Calu3 (cell line): ENCODE data around the gene LSS. TPM values are rescaled to one million over a fixed set of nuclear protein-coding genes. Genes with fewer than 3 reads are reported as not detected.
"Not testable (repeated sequence)": the region's sequence is repeated elsewhere in the genome, so short reads cannot be mapped to it uniquely, and the experiment has no call there.

Experiments used
- BruUV-seq: library from RNA; stranded (reverse); fragments of 400-500 nt; replicated peaks from 2 replicates; lab custom pipeline; 2021; lab: Mats Ljungman, UMichigan
- CTCF ChIA-PET: fragments of 300-600 bp; sonication (Branson Sonifier 250); formaldehyde crosslinking; loops from one replicate; lab custom pipeline; 2022; ENCODE audit warnings: antibody characterized with exemption; lab: Charles Lee
- DNase-seq: peaks from one replicate; pipeline ENCODE4 v3.0.0; 2022
- H3K27ac Mint-ChIP-seq: one replicate; pipeline ENCODE4 v1.8.0; 2022; ENCODE audit warnings: mixed read lengths; ENCODE audit not compliant: unreplicated experiment
- H3K27me3 Mint-ChIP-seq: one replicate; pipeline ENCODE4 v1.8.0; 2022; ENCODE audit warnings: mixed read lengths; ENCODE audit not compliant: unreplicated experiment
- H3K36me3 Mint-ChIP-seq: one replicate; pipeline ENCODE4 v1.8.0; 2022; ENCODE audit warnings: mild to moderate bottlenecking, moderate library complexity, mixed read lengths; ENCODE audit not compliant: insufficient read depth, unreplicated experiment
- H3K4me1 Mint-ChIP-seq: one replicate; pipeline ENCODE4 v1.8.0; 2022; ENCODE audit warnings: mild to moderate bottlenecking, low read depth, mixed read lengths; ENCODE audit not compliant: unreplicated experiment
- H3K4me3 Mint-ChIP-seq: one replicate; pipeline ENCODE4 v1.8.0; 2022; ENCODE audit warnings: mild to moderate bottlenecking, low read depth, moderate library complexity, mixed read lengths; ENCODE audit not compliant: unreplicated experiment
- H3K9me3 Mint-ChIP-seq: one replicate; pipeline ENCODE4 v1.8.0; 2022; ENCODE audit warnings: low read depth, mixed read lengths; ENCODE audit not compliant: unreplicated experiment
- intact Hi-C: fragments of 100-400 bp; cut with micrococcal nuclease; formaldehyde crosslinking; loops from one replicate; pipeline ENCODE4 v1.10.0; 2022; ENCODE audit not compliant: unreplicated experiment
- total RNA-seq: library from RNA; stranded (reverse); gene quantifications from 2 replicates; pipeline ENCODE4 v1.2.3, GENCODE V29; 2022
- TF ChIP-seq, protein P1 (sequence below): fragments of 200-600 bp; IDR thresholded peaks from one replicate; pipeline ENCODE4 v1.8.0; 2022; ENCODE audit warnings: antibody characterized with exemption; ENCODE audit not compliant: unreplicated experiment

Gene LSS
- total RNA-seq, 1 experiment from 2014 or later: 55.1 TPM

DNA sequence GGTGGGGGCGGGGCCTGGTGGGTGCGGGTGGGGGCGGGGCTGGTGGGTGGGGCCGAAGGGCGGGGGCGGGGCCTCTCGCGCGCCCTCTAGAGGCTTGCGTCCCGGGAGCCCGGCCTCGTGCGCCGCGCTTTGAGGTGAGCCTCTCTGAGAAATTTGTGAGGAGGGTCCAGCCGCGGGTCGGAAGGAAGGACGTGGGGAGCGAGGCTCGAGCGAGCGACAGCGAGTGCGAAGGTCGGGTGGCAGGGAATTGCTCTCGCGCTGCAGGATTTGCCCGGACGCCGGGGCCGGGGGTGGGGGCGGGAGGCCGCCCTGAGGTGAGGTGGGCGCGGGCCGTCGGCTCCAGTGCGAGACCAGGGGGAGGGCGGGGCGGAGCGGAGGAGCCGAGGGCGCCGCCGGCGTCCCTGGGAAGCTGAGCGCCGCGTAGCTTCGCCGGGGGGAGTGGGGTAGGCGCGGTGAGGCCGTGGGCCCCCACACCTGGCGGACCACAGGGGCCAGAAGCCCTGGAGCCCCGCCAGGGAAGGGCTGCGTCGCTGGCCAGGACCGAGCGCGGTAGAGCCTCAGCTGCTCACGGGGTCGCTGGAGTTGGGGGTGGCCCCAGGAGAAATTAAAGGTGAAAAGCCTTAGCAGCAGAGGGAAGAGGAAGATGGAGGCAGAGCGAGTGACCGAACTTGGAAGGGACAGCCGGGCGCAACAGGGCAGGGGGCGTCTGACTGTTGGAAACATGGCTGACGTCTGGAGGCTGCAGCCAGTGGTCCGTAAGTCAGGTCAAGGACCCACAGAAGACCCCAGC lies 754 bp upstream of the LSS start:
- no peak for DNase-seq
- BruUV-seq: no TSS peak
- CTCF ChIA-PET: no interaction called here
- intact Hi-C loops: loop anchor here (10.0 kb wide), 1 partner anchor 85 kb away; no protein-coding TSS in a partner anchor
- TF ChIP-seq, protein P1, sequence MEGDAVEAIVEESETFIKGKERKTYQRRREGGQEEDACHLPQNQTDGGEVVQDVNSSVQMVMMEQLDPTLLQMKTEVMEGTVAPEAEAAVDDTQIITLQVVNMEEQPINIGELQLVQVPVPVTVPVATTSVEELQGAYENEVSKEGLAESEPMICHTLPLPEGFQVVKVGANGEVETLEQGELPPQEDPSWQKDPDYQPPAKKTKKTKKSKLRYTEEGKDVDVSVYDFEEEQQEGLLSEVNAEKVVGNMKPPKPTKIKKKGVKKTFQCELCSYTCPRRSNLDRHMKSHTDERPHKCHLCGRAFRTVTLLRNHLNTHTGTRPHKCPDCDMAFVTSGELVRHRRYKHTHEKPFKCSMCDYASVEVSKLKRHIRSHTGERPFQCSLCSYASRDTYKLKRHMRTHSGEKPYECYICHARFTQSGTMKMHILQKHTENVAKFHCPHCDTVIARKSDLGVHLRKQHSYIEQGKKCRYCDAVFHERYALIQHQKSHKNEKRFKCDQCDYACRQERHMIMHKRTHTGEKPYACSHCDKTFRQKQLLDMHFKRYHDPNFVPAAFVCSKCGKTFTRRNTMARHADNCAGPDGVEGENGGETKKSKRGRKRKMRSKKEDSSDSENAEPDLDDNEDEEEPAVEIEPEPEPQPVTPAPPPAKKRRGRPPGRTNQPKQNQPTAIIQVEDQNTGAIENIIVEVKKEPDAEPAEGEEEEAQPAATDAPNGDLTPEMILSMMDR: peak; percentile 34
- peaks cover 26% of the 10 kb centered on the region for H3K4me1 Mint-ChIP-seq
- H3K4me3 Mint-ChIP-seq: peak overlapping the region; percentile 83
- no peaks in the 10 kb centered on the region for H3K9me3 Mint-ChIP-seq
- peaks cover 51% of the 10 kb centered on the region for H3K36me3 Mint-ChIP-seq
- H3K27ac Mint-ChIP-seq: peak overlapping the region; percentile 85
- no peaks in the 10 kb centered on the region for H3K27me3 Mint-ChIP-seq

DNA sequence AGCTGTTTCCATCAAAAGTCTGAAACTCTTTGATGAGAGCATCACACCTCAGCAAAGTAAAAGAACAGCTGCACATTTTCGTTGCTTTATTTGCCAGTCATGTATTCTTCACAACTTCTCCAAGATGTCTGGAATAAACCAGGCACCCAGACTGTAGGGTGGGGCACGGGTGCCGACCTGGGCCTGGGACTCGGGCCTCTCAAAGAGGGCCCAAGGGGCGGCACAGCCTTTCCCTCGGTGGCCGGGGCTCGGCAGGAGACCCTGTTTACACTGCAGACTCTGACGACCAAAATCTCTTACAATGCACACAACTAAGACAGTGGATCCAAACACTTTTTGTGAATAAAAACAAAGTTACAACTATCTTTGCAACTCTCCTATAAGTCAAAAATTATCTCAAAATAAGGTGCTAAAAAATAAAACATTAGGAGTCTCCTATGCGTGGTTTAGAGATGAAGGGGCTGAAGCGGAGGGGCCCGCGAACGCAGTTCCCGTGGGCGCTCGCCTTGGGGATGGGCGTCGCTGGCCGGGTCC lies 696 bp downstream of the LSS start:
- no peak for DNase-seq
- H3K9me3 Mint-ChIP-seq: no peaks in the 10 kb centered on the region
- intact Hi-C loops: loop anchor here (10.0 kb wide), 1 partner anchor 83 kb away; no protein-coding TSS in a partner anchor
- H3K27ac Mint-ChIP-seq: peak overlapping the region; percentile 85
- CTCF ChIA-PET: no interaction called here
- no TSS peak for BruUV-seq
- H3K4me3 Mint-ChIP-seq: peak overlapping the region; percentile 83
- H3K4me1 Mint-ChIP-seq: peaks cover 26% of the 10 kb centered on the region
- no peaks in the 10 kb centered on the region for H3K27me3 Mint-ChIP-seq
- TF ChIP-seq, protein P1: no peak
- peaks cover 44% of the 10 kb centered on the region for H3K36me3 Mint-ChIP-seq

DNA sequence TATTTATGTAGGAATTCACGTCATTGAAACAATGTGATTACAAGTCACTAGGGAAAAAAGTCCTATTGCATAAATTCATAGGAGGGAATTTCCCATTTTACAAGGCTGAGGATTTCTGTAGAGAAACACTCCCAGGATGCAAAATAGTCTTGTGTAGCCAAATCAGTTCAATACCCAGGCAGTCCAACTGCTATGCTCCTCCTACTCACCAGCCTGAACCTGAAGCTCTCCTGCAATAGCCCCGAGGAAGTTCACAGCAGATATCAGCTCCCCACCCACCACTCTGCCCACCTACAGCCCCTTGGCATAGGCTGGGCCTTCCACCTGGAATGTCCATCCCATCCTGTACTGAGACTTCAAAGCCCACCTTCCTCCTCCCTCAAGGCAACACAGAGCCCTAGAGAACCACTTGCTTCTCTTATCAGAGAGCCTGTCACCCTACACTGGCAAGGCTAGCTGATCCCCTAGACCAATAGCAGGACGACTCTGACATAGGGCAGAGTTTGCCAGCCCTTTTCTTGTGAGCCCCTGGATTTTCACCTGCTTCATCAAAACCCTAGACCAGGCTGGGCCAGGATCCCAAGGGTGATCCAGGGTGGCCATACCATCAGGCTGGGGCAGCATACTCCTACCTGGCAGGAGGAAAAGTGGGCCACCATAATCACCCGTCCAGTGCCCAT lies 1.5 kb downstream of the LSS start:
- Mint-ChIP-seq H3K9me3 (no peaks in the 10 kb centered on the region), H3K27ac (peak overlapping the region; percentile 44), H3K4me3 (peak overlapping the region; percentile 83), H3K4me1 (peaks cover 26% of the 10 kb centered on the region), H3K27me3 (no peaks in the 10 kb centered on the region), H3K36me3 (peaks cover 50% of the 10 kb centered on the region)
- intact Hi-C loops: loop anchor here (10.0 kb wide), 1 partner anchor 82 kb away; no protein-coding TSS in a partner anchor
- no peak for DNase-seq
- TF ChIP-seq, protein P1: no peak
- no TSS peak for BruUV-seq
- CTCF ChIA-PET: no interaction called here

DNA sequence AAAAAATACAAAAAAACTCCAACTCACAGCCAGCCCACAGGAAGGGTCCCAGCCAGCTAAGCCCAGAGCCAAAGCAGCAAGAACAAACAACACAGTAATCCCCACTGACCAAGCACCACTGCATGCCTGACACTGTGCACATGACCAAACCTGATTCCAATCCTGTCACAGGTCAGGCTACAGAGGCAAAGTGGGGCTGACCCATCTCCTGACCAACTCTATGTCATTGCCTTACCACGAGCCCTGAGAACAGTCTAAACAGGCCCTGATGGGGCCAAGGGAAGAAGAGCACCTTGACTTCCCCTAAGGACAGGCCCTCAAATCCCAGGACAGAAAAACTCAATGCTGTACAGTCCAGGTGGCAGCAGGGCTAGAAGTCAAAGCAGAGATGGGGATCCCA lies 2.4 kb downstream of the LSS start:
- Mint-ChIP-seq H3K4me3 (peak overlapping the region; percentile 83), H3K27me3 (no peaks in the 10 kb centered on the region), H3K36me3 (peaks cover 42% of the 10 kb centered on the region), H3K27ac (no peak overlapping the region), H3K9me3 (no peaks in the 10 kb centered on the region), H3K4me1 (peaks cover 21% of the 10 kb centered on the region)
- BruUV-seq: no TSS peak
- CTCF ChIA-PET: no interaction called here
- DNase-seq: no peak
- intact Hi-C loops: loop anchor here (10.0 kb wide), 1 partner anchor 81 kb away; no protein-coding TSS in a partner anchor
- TF ChIP-seq, protein P1: no peak

DNA sequence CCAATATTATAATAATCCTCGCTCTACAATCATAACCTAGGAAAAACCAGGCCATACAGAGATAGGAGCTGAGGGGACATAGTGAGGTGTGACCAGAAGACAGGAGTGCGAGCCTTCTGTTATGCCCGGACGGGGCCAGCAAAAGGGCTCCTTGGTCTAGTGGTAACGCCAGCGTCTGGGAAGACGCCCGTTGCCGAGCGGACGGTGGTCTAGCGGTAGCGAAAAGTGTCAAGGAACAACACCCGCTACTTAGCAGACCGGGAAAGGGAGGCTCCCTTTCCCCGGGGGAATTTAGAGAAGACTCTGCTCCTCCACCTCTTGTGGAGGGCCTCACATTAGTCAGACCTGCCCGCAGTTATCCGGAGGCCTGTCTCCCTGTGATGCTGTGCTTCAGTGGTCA lies 4.9 kb downstream of the LSS start:
- CTCF ChIA-PET, DNase-seq, H3K27ac Mint-ChIP-seq, H3K9me3 Mint-ChIP-seq, H3K4me3 Mint-ChIP-seq, H3K27me3 Mint-ChIP-seq, BruUV-seq: not testable (repeated sequence)
- intact Hi-C loops: loop anchor here (10.0 kb wide), 1 partner anchor 79 kb away; no protein-coding TSS in a partner anchor
- Mint-ChIP-seq H3K4me1 (peaks cover 25% of the 10 kb centered on the region), H3K36me3 (peaks cover 48% of the 10 kb centered on the region)
